RPMI7951 (cell line): ENCODE measurements around the gene MCF2L. TPM values are rescaled to one million over a fixed set of nuclear protein-coding genes. Genes with fewer than 3 reads are reported as not detected.
"Not testable (repeated sequence)": the region's sequence is repeated elsewhere in the genome, so short reads cannot be mapped to it uniquely, and the experiment has no call there.

Experiments
- DNase-seq: peaks from one replicate; pipeline ENCODE4 v3.0.0-alpha.2; 2012; ENCODE audit warnings: low read depth
- total RNA-seq: library from RNA; depleted of rRNA; stranded (reverse); fragments of >200 nt; shearing (Covaris generic); gene quantifications from 2 replicates; pipeline ENCODE4 v1.2.3, GENCODE V29; 2014

The MCF2L gene
- total RNA-seq, 1 experiment from 2014 or later: 4.8 TPM

- not testable (repeated sequence) for DNase-seq
Measured at GRCh38 chr13:113112475-113112874, 143.5 kb downstream of the MCF2L start.

- DNase-seq: no peak
Measured at GRCh38 chr13:113112893-113113845, 144.2 kb downstream of the MCF2L start.

- no peak for DNase-seq
Measured at GRCh38 chr13:113113846-113114271, 144.8 kb downstream of the MCF2L start.

- DNase-seq: no peak
Measured at GRCh38 chr13:113114511-113115362, 145.7 kb downstream of the MCF2L start.

GRCh38 chr13:113115363-113116205 lies 146.6 kb downstream of the MCF2L start:
- no peak for DNase-seq

GRCh38 chr13:113116206-113116800 lies 147.3 kb downstream of the MCF2L start:
- no peak for DNase-seq

GRCh38 chr13:113116871-113117271 lies 147.9 kb downstream of the MCF2L start:
- no peak for DNase-seq

- no peak for DNase-seq
Measured at GRCh38 chr13:113117335-113117872, 148.4 kb downstream of the MCF2L start.

- no peak for DNase-seq
Measured at GRCh38 chr13:113117911-113118260, 148.9 kb downstream of the MCF2L start.

- DNase-seq: no peak
Measured at GRCh38 chr13:113118261-113119021, 149.4 kb downstream of the MCF2L start.

GRCh38 chr13:113119166-113119821 lies 150.3 kb downstream of the MCF2L start:
- no peak for DNase-seq

GRCh38 chr13:113119822-113120189 lies 150.8 kb downstream of the MCF2L start:
- no peak for DNase-seq

- DNase-seq: no peak
Measured at GRCh38 chr13:113120300-113121182, 151.5 kb downstream of the MCF2L start.

GRCh38 chr13:113121183-113121927 lies 152.3 kb downstream of the MCF2L start:
- DNase-seq: no peak

GRCh38 chr13:113121928-113122471 lies 153.0 kb downstream of the MCF2L start:
- DNase-seq: no peak

- DNase-seq: no peak
Measured at GRCh38 chr13:113122550-113123225, 153.7 kb downstream of the MCF2L start, which contains the start of gene F10. F10 (plus strand) TSS chr13:113122799; CDS start chr13:113122856, 57 bp downstream.
